Effector CD8-positive, alpha-beta T cell (primary cell): ENCODE measurements around the gene RUFY4.
"Not testable (repeated sequence)": the region's sequence is repeated elsewhere in the genome, so short reads cannot be mapped to it uniquely, and the experiment has no call there.

ENCODE experiments used
- DNase-seq: peaks from one replicate; lab custom pipeline; 2025; lab: John Stamatoyannopoulos, UW

RUFY4 gene

DNA sequence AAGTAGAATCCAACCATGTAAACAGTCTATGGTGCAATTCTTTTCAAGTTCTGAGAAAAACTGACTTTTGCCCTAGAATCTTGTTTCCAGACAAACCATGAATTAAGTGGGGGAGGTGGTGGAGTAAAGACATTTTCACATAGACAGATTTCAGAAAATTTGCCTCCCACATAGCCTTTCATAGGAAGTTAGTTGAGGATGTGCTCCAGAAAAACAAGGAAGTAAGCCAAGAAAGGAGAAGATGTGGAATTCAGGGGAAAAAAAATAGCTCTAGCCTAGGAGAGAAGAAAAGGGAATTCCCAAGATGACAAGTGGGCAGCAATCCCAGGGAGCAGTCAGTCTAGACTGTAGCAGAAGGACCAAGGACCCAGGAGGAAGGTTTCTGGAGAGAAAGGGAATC, 17.4 kb downstream of the RUFY4 start:
- DNase-seq: no peak

DNA sequence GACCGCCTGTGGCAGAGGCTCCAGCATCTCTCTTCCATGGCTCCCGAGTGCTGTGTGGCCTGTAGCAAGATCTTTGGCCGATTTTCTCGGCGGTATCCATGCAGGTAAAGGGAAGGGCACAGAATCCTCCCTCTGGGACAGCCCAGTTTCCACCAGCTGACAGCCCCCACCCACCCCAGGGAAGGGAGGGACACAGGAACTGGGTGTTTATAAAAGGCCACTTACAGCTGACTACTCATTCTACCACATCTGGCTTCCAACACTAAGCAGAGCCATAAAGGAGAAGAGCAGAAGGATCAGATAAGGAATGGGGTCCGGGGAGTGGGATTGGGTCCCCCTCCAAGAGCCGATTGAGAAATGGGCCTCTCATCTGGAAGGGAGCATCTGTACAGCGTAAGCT, 20.2 kb downstream of the RUFY4 start:
- no peak for DNase-seq

DNA sequence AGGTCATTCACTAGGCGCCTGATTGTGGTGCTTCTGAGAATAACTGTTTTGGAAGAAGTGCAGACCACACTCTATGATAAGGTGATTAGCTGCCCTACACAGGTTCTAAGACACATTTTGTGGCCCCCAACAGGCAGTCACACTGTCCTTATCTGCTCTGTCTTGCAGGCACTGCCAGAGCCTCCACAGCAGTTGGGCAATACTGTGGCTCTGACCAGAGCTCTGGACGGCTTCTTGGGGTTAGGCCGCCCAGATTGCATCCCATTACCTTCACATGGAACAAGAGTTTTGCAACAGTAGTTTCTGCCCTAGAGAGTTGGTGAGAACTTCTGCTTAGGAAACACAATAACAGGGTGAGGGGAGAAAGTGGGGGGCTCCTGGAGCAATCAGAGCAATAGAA, 22.7 kb downstream of the RUFY4 start:
- no peak for DNase-seq

DNA sequence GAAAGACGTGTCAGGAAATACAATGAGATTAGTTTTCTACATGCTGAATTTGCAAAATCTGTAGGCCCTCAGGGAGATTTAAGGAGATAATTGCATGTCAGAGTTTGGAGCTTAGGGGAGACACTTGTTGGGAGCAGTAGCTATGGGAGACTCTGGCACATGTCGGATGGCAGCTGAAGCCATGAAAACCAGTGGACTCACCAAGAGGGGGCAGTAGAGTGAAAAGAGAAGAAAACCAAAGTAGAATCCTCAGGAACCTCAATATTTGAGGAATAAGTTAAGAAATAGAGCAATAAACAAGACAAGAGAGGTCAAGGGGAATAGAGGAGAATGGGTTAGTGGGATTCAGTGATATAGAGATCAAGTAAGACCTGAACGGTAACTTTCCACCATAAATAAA, 24.8 kb downstream of the RUFY4 start:
- no peak for DNase-seq

DNA sequence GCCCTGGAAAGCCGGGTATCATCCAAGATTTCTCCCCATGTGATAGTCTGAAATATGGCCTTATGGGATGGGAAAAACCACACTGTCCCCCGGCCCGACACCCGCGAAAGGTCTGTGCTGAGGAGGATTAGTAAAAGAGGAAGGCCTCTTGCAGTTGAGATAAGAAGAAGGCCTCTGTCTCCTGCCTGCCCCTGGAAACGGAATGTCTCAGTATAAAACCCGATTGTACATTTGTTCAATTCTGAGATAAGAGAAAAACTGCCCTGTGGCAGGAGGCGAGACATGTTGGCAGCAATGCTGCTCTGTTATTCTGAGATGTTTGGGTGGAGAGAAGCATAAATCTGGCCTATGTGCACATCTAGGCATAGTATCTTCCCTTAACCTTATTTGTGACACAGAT, 26.8 kb downstream of the RUFY4 start:
- no peak for DNase-seq

DNA sequence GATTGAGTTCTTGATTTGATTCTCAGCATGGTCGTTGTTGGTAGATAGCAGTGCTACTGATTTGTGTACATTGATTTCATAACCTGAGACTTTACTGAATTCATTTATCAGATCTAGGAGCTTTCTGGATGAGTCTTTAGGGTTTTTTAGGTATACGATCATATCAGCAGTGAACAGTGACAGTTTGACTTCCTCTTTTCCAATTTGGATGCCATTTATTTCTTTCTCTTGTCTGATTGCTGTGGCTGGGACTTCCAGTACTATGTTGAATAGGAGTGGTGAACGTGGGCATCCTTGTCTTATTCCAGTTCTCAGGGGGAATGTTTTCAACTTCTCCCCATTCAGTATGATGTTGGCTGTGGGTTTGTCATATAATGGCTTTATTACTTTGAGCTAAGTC, 28.9 kb downstream of the RUFY4 start:
- no peak for DNase-seq

DNA sequence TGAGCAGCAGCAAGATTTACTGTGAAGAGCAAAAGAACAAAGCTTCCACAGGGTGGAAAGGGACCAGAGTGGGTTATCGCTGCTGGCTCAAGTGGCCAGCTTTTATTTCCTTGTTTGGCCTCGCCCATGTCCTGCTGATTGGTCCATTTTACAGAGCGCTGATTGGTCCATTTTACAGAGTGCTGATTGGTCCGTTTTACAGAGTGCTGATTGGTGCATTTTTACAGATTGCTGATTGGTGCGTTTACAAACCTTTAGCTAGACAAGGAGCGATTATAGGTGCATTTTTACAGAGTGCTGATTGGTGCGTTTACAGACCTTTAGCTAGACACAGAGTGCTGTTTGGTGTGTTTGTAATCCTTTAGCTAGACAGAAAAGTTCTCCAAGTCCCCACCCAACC, 39.8 kb downstream of the RUFY4 start:
- not testable (repeated sequence) for DNase-seq

DNA sequence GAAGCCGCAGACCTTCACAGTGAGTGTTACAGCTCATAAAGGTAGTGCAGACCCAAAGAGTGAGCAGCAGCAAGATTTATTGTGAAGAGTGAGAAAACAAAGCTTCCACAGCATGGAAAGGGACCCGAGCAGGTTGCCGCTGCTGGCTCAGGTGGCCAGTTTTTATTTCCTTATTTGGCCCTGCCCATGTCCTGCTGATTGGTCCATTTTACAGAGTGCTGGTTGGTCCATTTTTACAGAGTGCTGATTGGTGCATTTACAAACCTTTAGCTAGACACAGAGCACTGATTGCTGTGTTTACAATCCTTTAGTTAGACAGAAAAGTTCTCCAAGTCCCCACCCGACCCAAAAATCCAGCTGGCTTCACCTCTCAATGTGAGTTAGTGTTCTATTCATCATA, 52.7 kb downstream of the RUFY4 start:
- DNase-seq: not testable (repeated sequence)

DNA sequence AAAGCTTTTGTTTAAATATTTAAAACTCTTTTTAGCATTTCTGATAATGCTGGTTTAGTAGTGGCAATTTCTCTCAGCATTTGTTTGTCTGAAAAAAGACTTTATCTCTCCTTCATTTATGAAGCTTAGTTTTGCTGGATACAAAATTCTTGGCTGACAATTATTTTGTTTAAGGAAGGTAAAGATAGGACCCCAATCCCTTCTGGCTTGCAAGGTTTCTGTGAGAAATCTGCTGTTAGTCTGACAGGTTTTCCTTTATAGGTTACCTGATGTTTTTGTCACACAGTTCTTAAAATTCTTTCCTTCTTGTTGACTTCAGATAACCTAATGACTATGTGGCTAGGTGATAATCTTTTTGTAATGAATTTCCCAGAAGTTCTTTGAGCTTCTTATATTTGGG, 53.2 kb downstream of the RUFY4 start:
- DNase-seq: not testable (repeated sequence)

DNA sequence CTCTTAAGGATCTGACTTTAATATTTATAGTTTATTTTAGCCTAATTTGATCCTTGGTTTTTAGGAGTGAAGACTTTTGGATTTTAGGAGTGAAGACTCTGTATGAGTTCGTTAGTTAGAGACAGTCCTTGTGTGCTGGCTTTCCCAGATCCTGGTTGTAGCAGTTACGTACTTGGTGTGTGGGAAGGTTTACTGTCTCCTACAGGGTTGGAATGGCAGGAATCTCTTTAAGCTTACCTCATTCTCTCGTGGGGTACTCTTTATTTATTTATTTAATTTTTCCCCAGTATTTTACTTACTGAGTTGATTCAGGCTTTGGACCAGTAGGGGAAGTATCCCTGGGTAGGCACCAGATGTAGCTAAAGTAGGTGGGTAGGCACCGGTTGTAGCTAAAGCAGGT, 54.9 kb downstream of the RUFY4 start:
- no peak for DNase-seq

DNA sequence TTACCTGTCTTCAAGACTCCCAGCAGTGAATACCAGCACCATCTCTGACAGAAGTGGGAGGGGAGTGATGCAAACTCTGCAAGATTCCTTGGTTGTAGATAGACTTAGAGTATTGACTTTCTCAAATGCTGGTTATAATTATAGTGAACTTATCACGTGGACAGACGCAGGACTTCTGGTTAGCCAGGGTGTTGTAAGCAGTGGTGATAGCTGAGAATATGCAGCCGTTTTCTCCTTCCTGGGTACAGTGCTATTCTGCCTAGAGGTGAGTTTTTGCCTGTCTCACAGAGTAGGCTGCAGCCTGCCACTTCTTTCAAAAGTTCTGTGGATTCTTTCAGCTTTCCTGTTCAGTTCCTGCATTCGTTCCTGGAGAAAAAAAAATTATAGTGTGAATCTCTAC, 56.0 kb downstream of the RUFY4 start:
- no peak for DNase-seq

DNA sequence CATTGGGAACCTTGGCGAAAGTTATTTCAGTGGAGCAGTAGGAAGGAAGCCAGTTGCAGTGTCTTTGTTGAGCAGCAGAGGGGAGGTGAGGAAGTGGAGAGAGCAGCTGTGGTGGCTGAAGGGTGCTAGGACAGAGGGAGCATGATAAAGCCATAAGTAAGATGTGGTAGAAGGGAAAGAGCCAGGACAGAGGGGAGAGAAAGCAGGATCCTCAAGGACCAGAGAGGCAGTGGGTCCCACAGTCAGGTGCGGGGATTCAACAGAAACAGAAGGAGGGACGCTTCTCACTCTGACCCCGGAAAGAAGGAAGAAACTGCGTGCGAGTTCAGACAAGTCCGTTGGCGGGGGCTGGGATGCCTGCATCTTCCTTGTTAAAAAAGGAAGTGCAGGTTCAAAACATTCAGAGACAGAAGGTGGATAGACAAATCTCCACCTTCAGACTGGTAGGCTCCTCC, 56.6 kb downstream of the RUFY4 start, which contains the start of gene CXCR2:
TSS of gene CXCR2 (plus strand) at position 403 of the 455 bp plus-strand sequence. CDS start 8,774 bp downstream, outside the sequence.
- no peak for DNase-seq

DNA sequence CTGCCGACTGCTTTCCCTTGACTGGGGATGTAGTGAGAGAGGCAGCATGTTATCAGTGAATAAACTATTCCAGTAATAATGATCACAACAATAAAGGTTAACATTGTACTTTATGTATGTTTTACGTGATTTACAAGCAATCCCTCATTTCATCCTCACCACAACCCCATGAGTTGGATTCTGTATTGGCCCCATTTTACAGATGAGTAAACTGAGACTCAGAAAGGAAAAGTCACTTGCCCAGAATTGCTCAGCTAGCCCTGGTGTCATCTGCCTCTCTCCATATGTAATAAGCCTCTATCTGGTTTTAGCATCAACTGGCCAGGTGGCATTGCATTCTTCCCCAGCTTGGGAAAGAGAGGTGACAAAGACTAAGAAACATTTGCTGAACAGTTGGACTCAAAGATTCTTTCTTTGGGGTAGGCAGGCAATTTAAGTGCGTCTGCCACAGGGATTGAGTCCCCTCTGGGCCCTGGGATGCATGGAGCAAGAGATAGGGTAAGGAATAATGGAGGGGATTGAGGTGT, 58.9 kb downstream of the RUFY4 start:
- no peak for DNase-seq

DNA sequence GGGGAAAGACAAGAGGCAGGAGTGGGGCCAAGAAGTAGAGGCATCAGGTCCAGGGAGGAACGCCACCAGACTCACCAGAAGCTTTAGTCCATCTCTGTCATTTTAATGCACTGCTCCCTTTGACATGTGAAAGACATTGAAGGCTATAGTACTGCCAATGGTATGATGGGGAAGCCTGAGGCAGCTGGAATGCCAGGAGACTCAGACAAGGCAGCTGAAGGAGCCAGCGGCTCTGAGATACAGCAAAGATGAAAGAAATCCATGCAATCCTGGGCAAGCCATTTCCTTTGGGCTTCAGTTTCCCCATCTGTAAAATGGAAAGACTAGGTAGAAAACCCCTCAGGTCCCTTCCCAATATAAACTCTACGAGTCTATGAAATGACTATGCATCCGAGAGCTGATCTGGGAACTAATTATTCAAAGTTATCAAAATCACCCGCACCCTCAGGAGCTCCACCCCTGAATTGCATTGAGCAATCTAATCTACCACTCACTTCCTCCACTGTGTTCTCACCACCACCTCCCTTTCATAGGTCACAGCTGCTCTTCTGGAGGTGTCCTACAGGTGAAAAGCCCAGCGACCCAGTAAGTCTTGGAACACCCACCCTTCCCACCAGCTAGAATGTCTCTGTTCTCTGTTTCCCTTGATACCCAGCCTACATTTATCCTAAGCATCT, 59.9 kb downstream of the RUFY4 start:
- no peak for DNase-seq

DNA sequence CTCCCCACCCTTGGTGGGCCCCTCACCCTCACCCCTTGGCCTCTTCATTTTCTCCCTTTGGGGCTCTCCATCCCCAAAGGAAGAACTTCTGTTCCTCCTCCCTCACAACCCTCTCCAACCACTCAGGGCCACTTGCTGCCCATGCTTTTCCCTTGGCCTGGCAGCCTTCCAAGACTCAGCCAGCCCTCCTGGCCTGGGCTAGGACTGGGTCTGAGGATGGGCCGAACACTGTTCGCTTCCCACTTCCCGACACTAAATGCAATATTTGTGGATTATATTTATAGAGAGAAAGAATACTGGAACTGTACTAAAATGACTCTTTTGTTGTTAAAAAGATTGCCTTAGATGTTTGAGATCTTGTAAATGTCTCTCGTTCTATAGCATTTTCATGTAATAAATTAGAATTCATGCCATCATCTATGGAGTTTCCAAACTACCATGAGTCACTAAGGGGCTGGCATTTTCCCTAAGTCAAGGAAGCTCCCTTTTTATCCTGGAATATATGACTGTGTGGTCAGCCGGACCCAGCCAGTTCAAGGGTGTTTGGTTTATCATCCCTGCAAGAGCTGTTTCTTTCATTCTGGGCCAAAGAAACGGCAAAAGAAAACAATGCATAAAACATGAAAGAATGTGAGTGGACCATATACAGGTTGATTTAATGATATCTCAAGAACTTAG, 60.5 kb downstream of the RUFY4 start:
- DNase-seq: no peak

DNA sequence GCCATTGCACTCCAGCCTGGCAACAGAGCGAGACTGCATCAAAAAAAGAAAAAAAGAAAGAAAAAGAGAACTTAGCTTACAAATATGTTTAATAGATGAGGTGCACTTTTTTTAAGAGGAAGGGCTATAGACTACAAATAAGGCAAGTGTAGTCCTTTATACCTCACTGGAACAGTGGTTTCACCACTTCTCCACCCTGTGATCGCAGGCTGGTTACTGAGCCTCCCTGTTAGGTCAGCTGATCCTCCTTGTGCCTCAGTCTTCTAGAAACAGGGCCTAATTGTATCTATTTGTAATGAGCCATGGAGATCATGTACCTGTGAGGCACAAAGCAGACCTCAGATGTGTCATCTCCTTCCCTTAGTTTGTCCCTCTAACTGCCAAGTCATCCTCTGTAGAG, 61.3 kb downstream of the RUFY4 start:
- no peak for DNase-seq

DNA sequence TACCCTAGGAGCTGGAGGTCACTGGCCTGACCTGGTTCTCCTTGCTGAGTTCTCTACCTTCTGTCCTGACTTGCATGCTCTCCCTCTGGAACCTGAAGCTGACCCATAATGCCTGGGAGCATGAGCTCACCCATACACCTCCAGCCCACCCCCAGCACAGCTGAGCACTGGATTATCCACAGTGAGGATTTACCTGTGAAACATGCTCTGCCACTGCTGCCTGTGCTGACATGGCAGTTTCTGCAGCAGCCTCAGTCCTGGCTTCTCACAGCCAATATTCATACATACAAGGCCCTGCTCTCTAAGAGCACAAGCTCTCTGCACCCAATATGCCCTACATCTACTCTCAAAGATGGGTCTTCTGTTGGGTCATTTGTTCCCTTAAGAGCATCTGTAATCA, 61.8 kb downstream of the RUFY4 start:
- DNase-seq: no peak

DNA sequence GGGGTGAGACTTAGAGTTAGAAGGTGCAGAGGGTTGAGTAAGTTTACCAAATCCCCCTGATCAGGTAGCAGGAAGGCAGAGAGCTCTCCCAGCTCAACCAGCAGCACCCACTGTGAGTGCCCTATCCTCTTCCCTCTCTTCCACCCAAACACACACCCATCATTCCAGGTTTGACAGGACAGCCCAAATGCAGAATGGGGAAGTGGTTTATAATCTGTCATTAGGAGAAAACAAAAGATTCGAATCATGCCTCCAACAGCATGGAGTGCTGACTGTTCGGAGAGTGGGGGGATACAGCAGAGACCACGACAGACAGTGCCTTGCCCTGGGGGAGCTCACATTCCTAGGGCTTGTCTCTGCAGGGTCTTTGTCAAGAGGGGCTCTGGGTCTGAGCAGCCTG, 68.5 kb downstream of the RUFY4 start:
- DNase-seq: no peak

DNA sequence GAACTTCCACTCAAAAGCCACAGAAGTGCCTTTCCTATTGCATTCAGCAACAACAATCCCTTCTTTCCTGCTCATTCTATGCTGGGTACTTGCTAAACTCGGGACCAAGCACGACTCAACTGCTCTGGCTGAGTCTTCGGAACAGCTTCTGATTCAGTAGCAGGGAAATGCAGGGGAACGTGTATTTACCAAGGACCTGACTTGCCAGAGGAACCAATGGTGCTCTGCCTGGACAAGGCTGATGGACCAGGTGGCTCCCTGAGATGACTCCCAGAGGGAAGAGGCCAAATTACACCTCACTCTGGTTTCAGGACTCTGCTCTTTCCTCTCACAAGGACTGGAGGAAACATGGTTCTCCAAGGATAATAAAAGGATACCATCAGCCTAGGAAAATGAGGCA, 69.0 kb downstream of the RUFY4 start:
- DNase-seq: no peak
